MCF 10A (cell line): Measurements from ENCODE around the gene COL4A1. TPM values are rescaled to one million over a fixed set of nuclear protein-coding genes. Genes with fewer than 3 reads are reported as not detected.

ENCODE experiments used
- BruUV-seq: library from RNA; stranded (reverse); fragments of 400-500 nt; replicated peaks from 2 replicates; lab custom pipeline; 2021; lab: Mats Ljungman, UMichigan
- CTCF ChIA-PET: fragments of 300-600 bp; sonication (Branson Sonifier 250); formaldehyde crosslinking; extraction: SDS; loops from one replicate; lab custom pipeline; 2021; ENCODE audit warnings: antibody characterized with exemption, inconsistent platforms; lab: Yijun Ruan, JAX
- POLR2A ChIA-PET: fragments of 300-600, 350-650 bp; sonication (Branson Sonifier 250); formaldehyde crosslinking; extraction: SDS; loops from one replicate; lab custom pipeline; 2020; ENCODE audit warnings: antibody characterized with exemption, inconsistent platforms; lab: Yijun Ruan, JAX
- DNase-seq: peaks from one replicate; pipeline ENCODE4 v3.0.0-alpha.2; 2018; ENCODE audit not compliant: unreplicated experiment
- H3K27ac Mint-ChIP-seq: one replicate; pipeline ENCODE4 v1.8.0; 2022; ENCODE audit warnings: mild to moderate bottlenecking, low read depth, mixed read lengths; ENCODE audit not compliant: unreplicated experiment
- H3K27me3 Mint-ChIP-seq: one replicate; pipeline ENCODE4 v1.8.0; 2022; ENCODE audit warnings: mixed read lengths; ENCODE audit not compliant: insufficient read depth, unreplicated experiment
- H3K36me3 Mint-ChIP-seq: one replicate; pipeline ENCODE4 v1.8.0; 2022; ENCODE audit warnings: mild to moderate bottlenecking, moderate library complexity, mixed read lengths; ENCODE audit not compliant: insufficient read depth, unreplicated experiment
- H3K4me1 Mint-ChIP-seq: one replicate; pipeline ENCODE4 v1.8.0; 2022; ENCODE audit warnings: mixed read lengths; ENCODE audit not compliant: insufficient read depth, unreplicated experiment
- H3K4me3 Mint-ChIP-seq: one replicate; pipeline ENCODE4 v1.8.0; 2022; ENCODE audit warnings: mild to moderate bottlenecking, moderate library complexity, mixed read lengths; ENCODE audit not compliant: unreplicated experiment
- H3K9me3 Mint-ChIP-seq: one replicate; pipeline ENCODE4 v1.8.0; 2022; ENCODE audit warnings: mixed read lengths; ENCODE audit not compliant: unreplicated experiment
- CTCF ChIP-seq: fragments of 200-600 bp; IDR thresholded peaks from one replicate; pipeline ENCODE4 v1.8.0; 2022; ENCODE audit warnings: antibody characterized with exemption, mild to moderate bottlenecking; ENCODE audit not compliant: unreplicated experiment
- intact Hi-C: fragments of 100-400 bp; cut with micrococcal nuclease; formaldehyde crosslinking; loops from 2 replicates; pipeline ENCODE4 v1.14.1; 2022
- total RNA-seq: library from RNA; stranded (reverse); gene quantifications from 2 replicates; pipeline ENCODE4 v1.2.3, GENCODE V29; 2022

Gene COL4A1
- total RNA-seq, 1 experiment from 2014 or later = 42.1 TPM

- Mint-ChIP-seq H3K4me3 (no peak overlapping the region), H3K36me3 (no peaks in the 10 kb centered on the region), H3K4me1 (peaks cover 43% of the 10 kb centered on the region), H3K9me3 (no peaks in the 10 kb centered on the region), H3K27me3 (no peaks in the 10 kb centered on the region), H3K27ac (no peak overlapping the region)
- peak; percentile 87 for DNase-seq
- ChIA-PET POLR2A (interaction anchor here (0.5 to 2.5 kb wide), 15 partner anchors 13 to 1196 kb away, joined by 3 to 21 read pairs (median 3); no protein-coding TSS in a partner anchor), CTCF (interaction anchor here (0.6 to 3.9 kb wide), 29 partner anchors 9 to 1194 kb away, joined by 3 to 18 read pairs (median 4); no protein-coding TSS in a partner anchor)
- TF ChIP-seq CTCF = no peak
- BruUV-seq = no TSS peak
- intact Hi-C loops = loop anchor here (1.0 to 5.0 kb wide), 10 partner anchors 27 to 1195 kb away; partner anchors contain the start of gene IRS2
These were observed 197.0 kb downstream of the COL4A1 start for GRCh38 chr13:110109910-110110309.

DNA sequence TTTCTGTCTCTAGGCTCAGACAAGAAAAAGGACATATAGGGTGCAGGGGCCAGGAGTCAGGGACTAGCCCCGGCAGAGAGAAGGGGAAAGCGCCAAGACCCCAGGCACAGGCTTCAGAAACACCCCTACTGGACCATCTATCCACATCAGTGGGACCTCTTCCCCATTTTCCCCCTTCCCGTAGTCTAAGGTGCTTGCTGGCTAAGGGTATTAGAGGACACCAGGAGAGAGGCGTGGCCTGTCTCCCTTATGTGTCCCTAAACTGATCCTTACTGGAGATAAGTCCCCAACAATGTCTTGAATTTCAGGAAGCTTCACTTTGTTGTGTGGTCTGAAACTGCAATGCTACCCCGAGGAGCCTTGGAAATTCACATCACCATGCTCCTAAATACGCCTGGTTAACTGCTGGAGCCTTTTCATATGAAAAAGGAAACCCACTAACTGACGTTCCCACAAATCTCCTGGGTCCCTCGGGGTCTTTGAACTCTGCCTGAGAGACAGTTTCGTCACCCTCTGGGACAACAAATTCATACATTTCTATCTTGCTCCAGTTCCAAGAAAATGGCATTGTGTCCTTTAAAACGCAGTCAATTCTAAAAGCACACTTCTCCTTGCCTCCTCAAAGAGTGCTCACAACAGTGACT is 197.7 kb downstream of the COL4A1 start:
- no peak for TF ChIP-seq CTCF

DNA sequence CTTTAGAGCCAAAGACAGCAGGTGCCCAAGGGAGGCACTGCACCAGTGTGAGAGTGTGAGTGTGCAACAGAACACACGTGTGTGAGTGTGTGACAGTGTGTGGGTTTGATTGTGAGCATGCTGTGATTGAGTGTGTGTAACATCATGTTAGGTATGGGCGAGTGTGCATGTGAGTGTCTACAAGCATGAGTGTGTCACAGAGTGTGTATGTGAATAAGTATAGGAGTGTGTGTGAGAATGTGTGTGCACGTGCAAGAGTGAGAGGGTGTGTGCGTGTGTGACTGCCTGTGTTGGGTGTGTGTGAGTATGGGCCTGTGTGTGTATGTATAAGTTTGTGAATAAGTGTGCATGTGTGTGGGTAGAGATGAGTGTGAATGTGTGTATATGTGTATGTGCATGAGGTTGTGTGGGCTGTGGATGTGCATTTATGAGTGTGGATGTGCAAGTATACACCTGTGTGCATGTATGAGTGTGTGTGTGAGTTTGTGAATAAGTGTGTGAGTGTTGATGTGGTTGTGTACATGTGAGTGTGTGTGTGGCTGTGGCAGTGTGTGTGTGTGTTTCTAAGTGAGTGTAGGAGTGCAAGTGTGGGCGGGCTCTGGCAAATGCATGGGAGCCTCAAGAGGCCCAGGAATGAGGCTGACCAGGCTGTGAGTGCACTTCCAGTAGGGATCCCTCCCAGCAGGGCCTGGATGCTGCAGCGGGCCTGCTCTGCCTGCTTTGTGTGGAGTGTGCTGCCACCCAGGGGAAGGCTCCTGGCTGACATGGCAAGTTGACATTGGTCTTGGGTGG is 198.4 kb downstream of the COL4A1 start:
- Mint-ChIP-seq H3K27ac (no peak overlapping the region), H3K27me3 (no peaks in the 10 kb centered on the region), H3K9me3 (no peaks in the 10 kb centered on the region), H3K4me3 (no peak overlapping the region), H3K36me3 (no peaks in the 10 kb centered on the region), H3K4me1 (peaks cover 37% of the 10 kb centered on the region)
- ChIA-PET CTCF (interaction anchor here (0.6 to 2.3 kb wide), 11 partner anchors 8 to 1194 kb away, joined by 3 to 18 read pairs (median 3); no protein-coding TSS in a partner anchor), POLR2A (interaction anchor here (2.5 kb wide), 1 partner anchor 328 kb away, joined by 21 read pairs; no protein-coding TSS in a partner anchor)
- peak; percentile 84 for TF ChIP-seq CTCF
- intact Hi-C loops = loop anchor here (1.0 to 5.0 kb wide), 9 partner anchors 28 to 1194 kb away; partner anchors contain the start of gene IRS2
- no TSS peak for BruUV-seq
- DNase-seq = peak; percentile 87

More for the DNA sequence above, 197.7 kb downstream of the COL4A1 start:
- DNase-seq = no peak
- no TSS peak for BruUV-seq
- Mint-ChIP-seq H3K27me3 (no peaks in the 10 kb centered on the region), H3K4me3 (no peak overlapping the region), H3K36me3 (no peaks in the 10 kb centered on the region), H3K9me3 (no peaks in the 10 kb centered on the region), H3K4me1 (peaks cover 37% of the 10 kb centered on the region), H3K27ac (no peak overlapping the region)
- intact Hi-C loops = loop anchor here (1.0 to 5.0 kb wide), 9 partner anchors 28 to 1194 kb away; partner anchors contain the start of gene IRS2
- ChIA-PET CTCF (interaction anchor here (0.6 to 3.9 kb wide), 24 partner anchors 10 to 1193 kb away, joined by 3 to 18 read pairs (median 4); no protein-coding TSS in a partner anchor), POLR2A (interaction anchor here (0.5 to 2.5 kb wide), 14 partner anchors 14 to 1196 kb away, joined by 3 to 21 read pairs (median 4); no protein-coding TSS in a partner anchor)
